K562 (cell line): ENCODE results near the gene ZNF516.

Experiments used
- ATF6 ChIP-seq: sonication (generic); formaldehyde crosslinking; IDR thresholded peaks from 2 replicates; pipeline ENCODE4 v1.4.0; 2020; ENCODE audit warnings: mild to moderate bottlenecking, missing genetic modification reagents
- CTCF ChIP-seq, 3 experiments: IDR thresholded peaks in 2 of 3; conservative IDR thresholded peaks in 1 of 3; 2 replicates each; pipeline ENCODE4 v1.5.1; 2011 to 2012; ENCODE audit warnings: low read length in 3 of 3, mild to moderate bottlenecking in 3 of 3, control low read depth in 2 of 3, improper control_type of control experiment in 1 of 3, inconsistent platforms in 1 of 3, low read depth in 1 of 3, mixed read lengths in 1 of 3, moderate library complexity in 1 of 3; ENCODE audit not compliant: insufficient read depth in 2 of 3
- NCOA1 ChIP-seq: fragments of 450-650 bp; IDR thresholded peaks from 2 replicates; pipeline ENCODE4 v1.6.1; 2016; ENCODE audit warnings: low read depth
- POLR2A ChIP-seq: fragments of 450-650 bp; conservative IDR thresholded peaks from 2 replicates; pipeline ENCODE4 v1.6.1; 2016
- SMC3 ChIP-seq: conservative IDR thresholded peaks from 2 replicates; pipeline ENCODE4 v1.6.1; 2011; ENCODE audit warnings: low read depth, low read length, improper control_type of control experiment; ENCODE audit not compliant: insufficient read depth
- ZNF143 ChIP-seq: sonication (generic); formaldehyde crosslinking; IDR thresholded peaks from 2 replicates; pipeline ENCODE4 v1.9.0; 2022; ENCODE audit warnings: mild to moderate bottlenecking, missing genetic modification reagents

- TF ChIP-seq CTCF (IDR thresholded peaks at IDR 0.05 in 2 of 3, conservative IDR thresholded peaks at IDR 0.05 in 1 of 3; ENCODE audit: insufficient read depth in 2 of 3, low read depth in 1 of 3, low read length in 3 of 3): no peak
- TF ChIP-seq ATF6 (CRISPR knock-in tag): no peak
- no peak for TF ChIP-seq SMC3
- no peak for TF ChIP-seq POLR2A
- TF ChIP-seq ZNF143: no peak
- no peak for TF ChIP-seq NCOA1
Measured at GRCh38 chr18:76377359-76377756, 117.7 kb downstream of the ZNF516 start.
